Endometrial microvascular endothelial cells (primary cell): ENCODE results near the gene SLC25A39. TPM values are rescaled to one million over a fixed set of nuclear protein-coding genes. Genes with fewer than 3 reads are reported as not detected.
"Not testable (repeated sequence)": the region's sequence is repeated elsewhere in the genome, so short reads cannot be mapped to it uniquely, and the experiment has no call there.

ENCODE experiments used
- in situ Hi-C: cut with HindIII; loops from 2 replicates; pipeline ENCODE4 v1.10.0; 2017; ENCODE audit warnings: low sequenced_read_pairs, low pct_unique_long_range_greater_than_20kb; ENCODE audit errors: inconsistent ontology term
- total RNA-seq: library from RNA; depleted of rRNA; stranded (reverse); fragments of >200 nt; gene quantifications from one replicate; pipeline ENCODE4 v1.2.3, GENCODE V29; 2015; ENCODE audit errors: inconsistent ontology term

Gene SLC25A39
- total RNA-seq, 1 donor from 2014 or later = 149 TPM

GRCh38 chr17:44355642-44356099 lies 31.0 kb upstream of the SLC25A39 start:
- in situ Hi-C loops = no loop called here

GRCh38 chr17:44354582-44355561 lies 30.2 kb upstream of the SLC25A39 start:
- in situ Hi-C loops = no loop called here

- in situ Hi-C loops = no loop called here
Measured at GRCh38 chr17:44353672-44354331, 29.2 kb upstream of the SLC25A39 start.

GRCh38 chr17:44352828-44353671 lies 28.4 kb upstream of the SLC25A39 start:
- in situ Hi-C loops = no loop called here

GRCh38 chr17:44351961-44352827 lies 27.6 kb upstream of the SLC25A39 start:
- in situ Hi-C loops = no loop called here

GRCh38 chr17:44351464-44351863 lies 26.8 kb upstream of the SLC25A39 start:
- in situ Hi-C loops = no loop called here

GRCh38 chr17:44350733-44351226 lies 26.2 kb upstream of the SLC25A39 start:
- in situ Hi-C loops = no loop called here

GRCh38 chr17:44349553-44350070 lies 25.0 kb upstream of the SLC25A39 start:
- in situ Hi-C loops = no loop called here

- in situ Hi-C loops = no loop called here
Measured at GRCh38 chr17:44348988-44349364, 24.4 kb upstream of the SLC25A39 start.

GRCh38 chr17:44348234-44348987 lies 23.8 kb upstream of the SLC25A39 start:
- in situ Hi-C loops = no loop called here

- in situ Hi-C loops = not testable (repeated sequence)
Measured at GRCh38 chr17:44347206-44348055, 22.8 kb upstream of the SLC25A39 start.

GRCh38 chr17:44346064-44346844 lies 21.6 kb upstream of the SLC25A39 start:
- in situ Hi-C loops = no loop called here

GRCh38 chr17:44345454-44346026 lies 20.9 kb upstream of the SLC25A39 start:
- in situ Hi-C loops = no loop called here

- in situ Hi-C loops = no loop called here
Measured at GRCh38 chr17:44344939-44345453, 20.4 kb upstream of the SLC25A39 start, which contains the start of gene GRN. Gene GRN (plus strand): TSS chr17:44345302. CDS start chr17:44349165, 3,863 bp downstream.
